A375 (cell line): Measurements from ENCODE around the gene SIDT1. TPM values are rescaled to one million over a fixed set of nuclear protein-coding genes. Genes with fewer than 3 reads are reported as not detected.

Experiments used
- small RNA-seq: library from RNA; depleted of rRNA; stranded (forward); fragments of <200 nt; gene quantifications from one replicate; pipeline ENCODE3, GENCODE V24; 2014
- total RNA-seq: library from RNA; depleted of rRNA; stranded (reverse); fragments of >200 nt; shearing (Covaris generic); gene quantifications from 2 replicates; pipeline ENCODE4 v1.2.3, GENCODE V29; 2014; rRNA removed

SIDT1 gene
- total RNA-seq, result not detected in 2 replicates

DNA sequence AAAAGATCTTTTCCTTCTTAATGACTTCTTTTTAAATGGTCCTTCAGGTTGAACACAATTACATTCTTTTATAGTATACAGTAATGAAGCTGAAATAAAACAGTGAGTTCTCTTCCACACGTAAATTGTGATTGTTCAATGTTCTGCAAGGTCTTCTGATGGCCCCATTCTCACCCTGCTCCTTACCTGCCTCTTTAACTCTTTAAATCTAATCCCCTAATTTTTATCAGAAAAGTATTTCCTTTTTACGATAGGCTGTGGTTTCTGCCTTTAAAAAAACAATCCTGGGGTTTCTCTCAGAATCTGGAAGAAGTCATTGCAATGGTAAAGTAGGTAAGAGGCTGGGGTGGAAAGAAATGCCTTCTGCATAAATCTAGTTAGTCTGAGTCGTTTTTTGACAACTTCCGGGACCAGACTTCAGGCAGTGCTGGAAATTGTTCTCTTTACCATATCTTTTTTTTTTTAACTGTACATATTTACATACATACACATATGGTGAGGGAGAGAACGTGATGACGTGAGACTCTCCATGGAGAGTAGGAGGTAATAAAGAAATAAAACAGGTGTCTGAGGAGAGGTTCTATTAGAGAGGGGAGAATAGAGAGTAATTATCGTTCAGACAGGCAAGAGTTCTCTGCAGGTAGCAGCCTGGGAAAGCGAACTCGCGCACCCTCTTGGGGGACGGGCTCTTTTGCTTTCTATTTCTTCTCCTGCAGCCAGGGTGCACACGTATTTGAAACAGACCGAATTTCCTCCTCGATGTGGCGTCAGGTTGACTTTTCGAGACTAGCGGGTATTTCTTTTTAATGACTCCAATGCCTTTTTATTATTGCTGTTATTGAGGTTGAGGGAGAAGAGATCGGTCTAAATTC is at the start of gene SIDT1:
SIDT1 (plus strand) TSS at position 730 of the 872 bp plus-strand sequence. CDS start 467 bp downstream, outside the sequence.

Small RNAs within 50 kb of the gene (small RNA-seq; reads per million reads assigned to genes)
- gene MIR4446 (not detected), gene RN7SL767P (0.13 reads per million)

Other genes starting within 250 kb of the SIDT1 start
- 4.1 and 4.8 TPM in 2 replicates for gene CFAP44, start 91.1 kb upstream of the SIDT1 start, total RNA-seq
- gene SPICE1, start 17.4 kb upstream of the SIDT1 start, total RNA-seq, result 22.1 and 29.6 TPM in 2 replicates
- gene USF3, start 164.1 kb downstream of the SIDT1 start, total RNA-seq, result 7.3 and 8.8 TPM in 2 replicates
- 233 and 355 TPM in 2 replicates for gene NAA50, start 213.7 kb downstream of the SIDT1 start, total RNA-seq
- gene ATP6V1A, start 214.5 kb downstream of the SIDT1 start, total RNA-seq, result 29.4 and 34.7 TPM in 2 replicates